ENCODE measurements around the gene TBC1D23.
"Not testable (repeated sequence)": the region's sequence is repeated elsewhere in the genome, so short reads cannot be mapped to it uniquely, and the experiment has no call there.

The TBC1D23 gene

GRCh38 chr3:100310355-100310965, 49.7 kb downstream of the TBC1D23 start:
- no peak for DNase-seq

- no peak for DNase-seq
Measured at GRCh38 chr3:100311011-100311410, 50.2 kb downstream of the TBC1D23 start.

GRCh38 chr3:100316641-100317069, 55.9 kb downstream of the TBC1D23 start:
- peak; percentile 35 for DNase-seq

GRCh38 chr3:100317912-100318311, 57.1 kb downstream of the TBC1D23 start:
- no peak for DNase-seq

- DNase-seq = no peak
Measured at GRCh38 chr3:100319951-100320350, 59.2 kb downstream of the TBC1D23 start.

- DNase-seq = no peak
Measured at GRCh38 chr3:100324044-100324443, 63.3 kb downstream of the TBC1D23 start.

GRCh38 chr3:100325827-100326226, 65.0 kb downstream of the TBC1D23 start:
- no peak for DNase-seq

GRCh38 chr3:100327377-100327776, 66.6 kb downstream of the TBC1D23 start:
- DNase-seq = not testable (repeated sequence)

- no peak for DNase-seq
Measured at GRCh38 chr3:100329800-100330489, 69.2 kb downstream of the TBC1D23 start.

- DNase-seq = no peak
Measured at GRCh38 chr3:100330651-100331050, 69.9 kb downstream of the TBC1D23 start.

- DNase-seq = no peak
Measured at GRCh38 chr3:100331660-100332059, 70.9 kb downstream of the TBC1D23 start.

- DNase-seq = no peak
Measured at GRCh38 chr3:100333051-100333450, 72.3 kb downstream of the TBC1D23 start.

GRCh38 chr3:100333970-100334487, 73.2 kb downstream of the TBC1D23 start:
- no peak for DNase-seq

- peak; percentile 88 for DNase-seq
Measured at GRCh38 chr3:100334488-100335351, 73.9 kb downstream of the TBC1D23 start, which contains the start of gene NIT2. TSS of gene NIT2 (plus strand) at chr3:100334757. CDS start at chr3:100334792, 35 bp downstream.

- DNase-seq = peak; percentile 42
Measured at GRCh38 chr3:100335434-100335833, 74.6 kb downstream of the TBC1D23 start.

GRCh38 chr3:100336229-100336628, 75.4 kb downstream of the TBC1D23 start:
- DNase-seq = not testable (repeated sequence)

GRCh38 chr3:100338911-100339310, 78.1 kb downstream of the TBC1D23 start:
- no peak for DNase-seq

- DNase-seq = no peak
Measured at GRCh38 chr3:100339786-100340185, 79.0 kb downstream of the TBC1D23 start.

GRCh38 chr3:100340527-100340926, 79.7 kb downstream of the TBC1D23 start:
- DNase-seq = no peak

- no peak for DNase-seq
Measured at GRCh38 chr3:100348727-100349126, 87.9 kb downstream of the TBC1D23 start.

- DNase-seq = not testable (repeated sequence)
Measured at GRCh38 chr3:100351770-100352169, 91.0 kb downstream of the TBC1D23 start.

GRCh38 chr3:100352296-100353231, 91.8 kb downstream of the TBC1D23 start:
- DNase-seq = no peak

Measured in activated CD4-positive, alpha-beta T cell treated with anti-CD3 and anti-CD28 coated beads for 48 hours (primary cell).